GM12878 (cell line): Measurements from ENCODE around the gene NBEA. TPM values are rescaled to one million over a fixed set of nuclear protein-coding genes. Genes with fewer than 3 reads are reported as not detected.

Experiments used
- ATAC-seq: fragments of 200-7000 bp; cut with Tn5 transposase; 3 replicates; pipeline ENCODE4 v1.9.1; 2020; ENCODE audit warnings: mild to moderate bottlenecking, moderate library complexity
- BruUV-seq: library from RNA; stranded (reverse); fragments of 400-500 nt; replicated peaks from 2 replicates; lab custom pipeline; 2021; lab: Mats Ljungman, UMichigan
- CTCF ChIA-PET: fragments of 300-600 bp; sonication (Branson Sonifier 250); formaldehyde crosslinking; extraction: SDS; loops from one replicate; lab custom pipeline; 2021; ENCODE audit warnings: inconsistent platforms; lab: Yijun Ruan, JAX
- POLR2A ChIA-PET: fragments of 350-600 bp; formaldehyde crosslinking; extraction: SDS; loops from one replicate; lab custom pipeline; 2021; ENCODE audit warnings: inconsistent platforms; lab: Charles Lee
- RAD21 ChIA-PET: fragments of 300-600 bp; sonication (Branson Sonifier 250); formaldehyde crosslinking; loops from one replicate; lab custom pipeline; 2023; ENCODE audit warnings: antibody characterized with exemption; ENCODE audit not compliant: unreplicated experiment; lab: Charles Lee
- SMC1A ChIA-PET: fragments of 300-600 bp; sonication (Branson Sonifier 250); formaldehyde crosslinking; loops from one replicate; lab custom pipeline; 2023; ENCODE audit not compliant: unreplicated experiment, uncharacterized antibody; lab: Charles Lee
- DNase-seq: peaks from one replicate; pipeline ENCODE4 v3.0.0-alpha.2; 2011; ENCODE audit warnings: low read depth, low spot score
- FAIRE-seq: peaks from 3 replicates; lab custom pipeline; 2011; peaks lifted over from hg19 to GRCh38; lab: Jason Lieb, UNC
- H2AFZ ChIP-seq: 2 replicates; pipeline ENCODE4 v1.6.0; 2011; ENCODE audit warnings: low read depth, low read length, control low read depth; ENCODE audit not compliant: control insufficient read depth
- H3K27ac ChIP-seq: 2 replicates; pipeline ENCODE4 v1.5.1; 2011; ENCODE audit warnings: control low read depth; ENCODE audit not compliant: control insufficient read depth, insufficient read depth
- H3K27me3 ChIP-seq, 2 experiments: replicated peaks in 1 of 2; 2 replicates each; pipeline versions ENCODE4 v1.6.0 to v1.6.1; 2011; ENCODE audit warnings: low read length in 1 of 2; ENCODE audit not compliant: control insufficient read depth in 2 of 2, insufficient read depth in 2 of 2
- H3K36me3 ChIP-seq, 2 experiments: 2 replicates each; pipeline ENCODE4 v1.5.1; 2011; ENCODE audit warnings: low read length in 1 of 2; ENCODE audit not compliant: control insufficient read depth in 2 of 2, insufficient read depth in 2 of 2
- H3K4me1 ChIP-seq: 2 replicates; pipeline ENCODE4 v1.6.1; 2011; ENCODE audit warnings: mild to moderate bottlenecking, low read length, moderate library complexity, mixed read lengths; ENCODE audit not compliant: control insufficient read depth, insufficient read depth
- H3K4me2 ChIP-seq: 2 replicates; pipeline ENCODE4 v1.6.0; 2011; ENCODE audit warnings: control low read depth; ENCODE audit not compliant: control insufficient read depth, insufficient read depth
- H3K4me3 ChIP-seq: fragments of 200-600 bp; sonication (generic); 2 replicates; pipeline ENCODE4 v1.5.1; 2016
- H3K79me2 ChIP-seq: 2 replicates; pipeline ENCODE4 v1.6.0; 2011; ENCODE audit warnings: low read length; ENCODE audit not compliant: control insufficient read depth, insufficient read depth
- H3K9ac ChIP-seq: 2 replicates; pipeline ENCODE4 v1.8.0; 2011; ENCODE audit warnings: low read length, control low read depth, mixed read lengths; ENCODE audit not compliant: control insufficient read depth, insufficient read depth
- H3K9me3 ChIP-seq: replicated peaks from 3 replicates; pipeline ENCODE4 v1.5.1; 2011; ENCODE audit warnings: mild to moderate bottlenecking, low read length; ENCODE audit not compliant: control insufficient read depth, insufficient read depth
- H4K20me1 ChIP-seq: 2 replicates; pipeline ENCODE4 v1.6.0; 2011; ENCODE audit not compliant: control insufficient read depth, insufficient read depth
- BHLHE40 ChIP-seq, 2 experiments: fragments of 450-650 bp in 1 of 2; IDR thresholded peaks; 2 replicates each; pipeline ENCODE4 v1.6.1; 2011 to 2017; ENCODE audit warnings: low read depth in 2 of 2, borderline replicate concordance in 1 of 2, improper control_type of control experiment in 1 of 2, low read length in 1 of 2, mild to moderate bottlenecking in 1 of 2
- CBFB ChIP-seq: IDR thresholded peaks from 2 replicates; pipeline ENCODE4 v1.6.1; 2016; ENCODE audit warnings: antibody characterized with exemption, low read depth
- GABPA ChIP-seq: IDR thresholded peaks from 2 replicates; pipeline ENCODE4 v1.6.1; 2014; ENCODE audit warnings: antibody characterized with exemption, low read depth, mild to moderate bottlenecking, inconsistent platforms
- NFXL1 ChIP-seq: fragments of 450-650 bp; IDR thresholded peaks from 2 replicates; pipeline ENCODE4 v1.6.1; 2017; ENCODE audit warnings: antibody characterized with exemption, mild to moderate bottlenecking, borderline replicate concordance
- NR2C2 ChIP-seq: IDR thresholded peaks from 2 replicates; pipeline ENCODE4 v1.6.1; 2011; ENCODE audit warnings: borderline replicate concordance, low read depth; ENCODE audit not compliant: control insufficient read depth, insufficient read length
- PML ChIP-seq: IDR thresholded peaks from 2 replicates; pipeline ENCODE4 v1.6.1; 2012; ENCODE audit warnings: low read length, inconsistent platforms
- POLR2A ChIP-seq: IDR thresholded peaks from 2 replicates; pipeline ENCODE4 v1.6.1; 2011; ENCODE audit warnings: low read depth, mild to moderate bottlenecking, low read length
- POLR2AphosphoS2 ChIP-seq: IDR thresholded peaks from 2 replicates; pipeline ENCODE4 v1.6.1; 2011; ENCODE audit warnings: low read depth, mild to moderate bottlenecking, low read length, improper control_type of control experiment, moderate library complexity
- PRDM15 ChIP-seq: fragments of 450-650 bp; formaldehyde crosslinking; IDR thresholded peaks from 2 replicates; pipeline ENCODE4 v1.4.0; 2020; ENCODE audit warnings: mild to moderate bottlenecking, moderate library complexity
- SMARCA5 ChIP-seq: fragments of 450-650 bp; IDR thresholded peaks from 2 replicates; pipeline ENCODE4 v1.6.1; 2017; ENCODE audit warnings: mild to moderate bottlenecking
- STAT3 ChIP-seq: IDR thresholded peaks from 2 replicates; pipeline ENCODE4 v1.6.1; 2011; ENCODE audit warnings: low read depth, low read length, improper control_type of control experiment
- WRNIP1 ChIP-seq: IDR thresholded peaks from 2 replicates; pipeline ENCODE4 v1.6.1; 2011; ENCODE audit warnings: low read depth, low read length, improper control_type of control experiment, borderline replicate concordance
- WGBS: methylation state at CpG from one replicate; pipeline ENCODE4 v1.1.6; 2016; ENCODE audit warnings: low lambda C conversion rate; ENCODE audit not compliant: insufficient replicate concordance, insufficient coverage; ENCODE audit errors: missing lambda C conversion rate; 5-methylcytosine and 5-hydroxymethylcytosine counted together
- in situ Hi-C: fragments of 300-500 bp; cut with MboI; formaldehyde crosslinking; loops from 9 replicates; pipeline ENCODE4 v1.14.3; 2018; ENCODE audit warnings: mixed read lengths
- intact Hi-C: fragments of 100-400 bp; cut with micrococcal nuclease; formaldehyde crosslinking; loops from one replicate; pipeline ENCODE4 v1.14.2; 2022; ENCODE audit not compliant: unreplicated experiment
- polyA plus RNA-seq, 11 experiments: library from polyadenylated mRNA; depleted of rRNA in 4 of 11; unstranded in 6 of 11; stranded (reverse) in 5 of 11; fragments of >200 nt; fragmentation: Nextera tagmentation in 4 of 11; fragmentation: Illumina TruSeq in 1 of 11; extraction: Ambion mirVana in 4 of 11; extraction: Trizol in 1 of 11; gene quantifications; 1 replicate in 1 of 11; 2 replicates in 10 of 11; pipeline versions ENCODE4 v1.2.1 to v1.2.3, GENCODE V29; 2011 to 2016; ENCODE audit warnings: inconsistent platforms in 2 of 11, missing spikeins in 2 of 11, low read depth in 1 of 11
- total RNA-seq, 4 experiments: library from RNA; depleted of rRNA in 3 of 4; stranded (reverse); fragments of >200 nt in 3 of 4; fragmentation: Illumina TruSeq in 1 of 4; extraction: Trizol in 1 of 4; gene quantifications; 2 replicates each; pipeline versions ENCODE4 v1.2.1 to v1.2.3, GENCODE V29; 2013 to 2021

The NBEA gene
- total and polyA plus RNA-seq, 10 of the 15 experiments (the other 5 are each of a cell fraction or from before 2014, with no cell fraction given) = 0.23 to 3.6 (median 0.55) TPM

DNA sequence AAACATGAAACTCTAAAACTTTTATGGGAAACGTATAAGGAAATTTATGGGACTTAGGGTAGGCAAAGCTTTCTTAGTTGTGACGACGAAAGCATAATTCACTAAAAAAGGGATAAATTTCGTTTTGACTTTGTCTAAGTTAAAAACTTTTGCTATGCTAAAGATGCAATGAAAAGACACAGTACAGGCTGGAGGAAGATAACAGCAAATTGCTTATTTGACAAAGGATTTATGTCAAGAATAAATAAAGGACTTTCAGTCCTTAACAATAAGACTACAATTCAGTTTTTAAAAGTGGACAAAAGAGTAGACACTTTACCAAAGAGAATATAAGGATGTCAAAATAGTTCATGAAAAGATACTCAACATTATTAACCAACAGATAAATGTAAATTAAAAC lies 150.2 kb downstream of the NBEA start:
- TF ChIP-seq WRNIP1 (no peak), STAT3 (no peak), CBFB (no peak), PML (no peak), NFXL1 (no peak), GABPA (no peak), SMARCA5 (no peak), PRDM15 (CRISPR knock-in tag) (no peak), NR2C2 (no peak), BHLHE40 (IDR thresholded peaks at IDR 0.05; ENCODE audit: borderline replicate concordance in 1 of 2, low read depth in 2 of 2, low read length in 1 of 2) (no peak), POLR2AphosphoS2 (no peak), POLR2A (no peak)
- DNase-seq (no peak), ATAC-seq (no peak), FAIRE-seq (no peak)
- H2AFZ ChIP-seq = no peak overlapping the region
- intact Hi-C loops = no loop called here
- in situ Hi-C loops = no loop called here
- H3K27ac ChIP-seq = no peak overlapping the region
- ChIA-PET RAD21 (no interaction called here), SMC1A (interaction anchor here (1.0 kb wide), 1 partner anchor 1016 kb away, joined by 3 read pairs; no protein-coding TSS in a partner anchor), CTCF (no interaction called here), POLR2A (no interaction called here)
- no peaks in the 10 kb centered on the region for H3K9me3 ChIP-seq
- H3K79me2 ChIP-seq = no peaks in the 10 kb centered on the region
- no peak overlapping the region for H3K9ac ChIP-seq
- no peak overlapping the region for H3K4me2 ChIP-seq
- 26% methylated on average over 4 of the region's 4 CpGs for WGBS
- no peaks in the 10 kb centered on the region for H3K4me1 ChIP-seq
- H4K20me1 ChIP-seq = no peaks in the 10 kb centered on the region
- H3K36me3 ChIP-seq = no peaks in the 10 kb centered on the region
- BruUV-seq = no TSS peak
- no peak overlapping the region for H3K4me3 ChIP-seq
- no peaks in the 10 kb centered on the region for H3K27me3 ChIP-seq
